Measurements from ENCODE around the gene ZFP36.

Gene ZFP36

GRCh38 chr19:39379865-39380396, 26.7 kb upstream of the ZFP36 start:
- no peak for TF ChIP-seq CTCF (IDR thresholded peaks at IDR 0.05; ENCODE audit: borderline replicate concordance, control extremely low read depth, extremely low read depth, insufficient read depth, missing control alignments)
- in situ Hi-C loops (cut with MboI; ENCODE audit: low sequenced_read_pairs, unreplicated experiment): no loop called here
- DNase-seq (ENCODE audit: low spot score): no peak

GRCh38 chr19:39380521-39381502, 25.8 kb upstream of the ZFP36 start:
- TF ChIP-seq CTCF (IDR thresholded peaks at IDR 0.05; ENCODE audit: borderline replicate concordance, control extremely low read depth, extremely low read depth, insufficient read depth, missing control alignments): no peak
- no peak for DNase-seq (ENCODE audit: low spot score)
- in situ Hi-C loops (cut with MboI; ENCODE audit: low sequenced_read_pairs, unreplicated experiment): no loop called here

GRCh38 chr19:39381910-39382611, 24.6 kb upstream of the ZFP36 start:
- in situ Hi-C loops (cut with MboI; ENCODE audit: low sequenced_read_pairs, unreplicated experiment): no loop called here
- DNase-seq (ENCODE audit: low spot score): no peak
- TF ChIP-seq CTCF (IDR thresholded peaks at IDR 0.05; ENCODE audit: borderline replicate concordance, control extremely low read depth, extremely low read depth, insufficient read depth, missing control alignments): no peak

GRCh38 chr19:39382991-39383828, 23.4 kb upstream of the ZFP36 start:
- no peak for TF ChIP-seq CTCF (IDR thresholded peaks at IDR 0.05; ENCODE audit: borderline replicate concordance, control extremely low read depth, extremely low read depth, insufficient read depth, missing control alignments)
- no peak for DNase-seq (ENCODE audit: low spot score)
- in situ Hi-C loops (cut with MboI; ENCODE audit: low sequenced_read_pairs, unreplicated experiment): no loop called here

- no peak for TF ChIP-seq CTCF (IDR thresholded peaks at IDR 0.05; ENCODE audit: borderline replicate concordance, control extremely low read depth, extremely low read depth, insufficient read depth, missing control alignments)
- no peak for DNase-seq (ENCODE audit: low spot score)
- in situ Hi-C loops (cut with MboI; ENCODE audit: low sequenced_read_pairs, unreplicated experiment): no loop called here
These were observed 21.6 kb upstream of the ZFP36 start for GRCh38 chr19:39384839-39385568.

Data from GM13976 (cell line).